HG03342 (cell line): ENCODE results near the gene TTC23L.

Experiments
- ATAC-seq: cut with Tn5 transposase; IDR thresholded peaks from one replicate; pipeline ENCODE4 v1.9.1; 2021; ENCODE audit warnings: mild to moderate bottlenecking, moderate library complexity; ENCODE audit not compliant: unreplicated experiment

Gene TTC23L

DNA sequence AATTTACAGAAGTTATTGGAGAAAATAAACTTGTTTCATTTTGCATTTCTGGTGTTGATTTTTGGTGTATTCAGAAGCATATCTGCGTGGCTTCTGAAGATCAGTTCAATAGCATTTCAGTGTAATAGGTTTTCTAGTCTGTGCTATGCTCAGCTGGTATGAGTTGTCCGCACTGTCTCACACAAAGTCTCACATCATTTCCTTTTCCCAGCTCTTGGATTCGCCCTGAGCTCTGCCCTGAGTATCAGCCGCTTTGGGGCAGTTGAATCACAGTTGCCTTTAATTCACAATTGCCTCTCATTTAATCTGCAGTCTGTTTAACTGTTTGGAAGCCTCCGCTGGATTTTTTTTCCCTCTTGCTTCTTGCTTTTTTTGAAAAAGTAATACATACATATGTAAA is 6.4 kb upstream of the TTC23L start:
- no peak for ATAC-seq

DNA sequence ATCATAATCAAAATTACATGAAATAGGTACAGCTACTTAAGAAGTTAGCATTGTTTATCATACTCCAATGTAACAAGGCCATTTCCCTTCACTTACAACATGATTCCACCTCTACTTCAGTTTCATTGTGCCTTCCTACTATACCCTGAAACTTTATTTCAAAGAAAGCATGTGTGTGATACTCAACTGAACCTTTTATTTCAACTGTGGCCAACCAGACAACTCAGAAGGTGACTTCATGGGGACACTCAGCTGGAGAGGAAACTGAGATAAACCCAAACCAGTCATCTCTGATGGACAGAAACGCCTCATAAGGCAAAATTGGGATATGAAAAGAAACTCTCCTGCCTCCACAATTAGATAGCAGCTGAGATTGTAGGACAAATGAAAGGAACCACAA is 5.9 kb upstream of the TTC23L start:
- no peak for ATAC-seq

GRCh38 chr5:34833976-34834793 is 4.8 kb upstream of the TTC23L start:
- no peak for ATAC-seq

DNA sequence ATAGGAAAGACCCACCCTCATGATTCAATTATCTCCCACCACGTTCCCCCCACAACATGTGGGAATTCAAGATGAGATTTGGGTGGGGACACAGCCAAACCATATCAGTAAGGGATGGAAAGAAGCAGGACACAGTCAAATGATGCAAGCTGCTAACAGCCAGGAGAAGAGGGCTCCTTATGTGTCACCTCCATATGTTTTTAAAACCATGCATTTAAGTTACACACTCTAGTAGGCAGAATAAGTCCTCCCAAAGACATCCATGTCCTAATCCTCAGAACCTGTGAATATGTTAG is 4.2 kb upstream of the TTC23L start:
- ATAC-seq: no peak

DNA sequence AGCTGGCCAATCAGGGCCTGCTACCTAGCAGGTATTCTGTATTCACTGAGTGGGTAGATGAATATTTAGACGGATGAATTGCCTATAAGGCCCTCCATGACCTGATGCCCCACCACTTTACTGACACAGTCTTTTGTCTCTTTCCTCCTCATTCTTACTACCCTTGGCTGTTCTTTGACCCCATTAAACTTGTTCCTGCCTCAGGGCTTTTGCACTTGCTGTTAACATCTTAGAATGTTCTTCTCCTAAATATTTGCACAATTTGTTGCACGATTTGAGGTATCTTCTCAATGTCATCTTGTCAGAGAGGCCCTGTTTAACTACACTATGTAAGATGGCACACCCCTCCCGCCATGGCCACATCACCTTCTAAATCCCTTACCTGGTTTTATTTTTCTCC is 3.3 kb upstream of the TTC23L start:
- no peak for ATAC-seq

- no peak for ATAC-seq
Measured at GRCh38 chr5:34841816-34842215, 2.9 kb downstream of the TTC23L start.

GRCh38 chr5:34842554-34842953 is 3.6 kb downstream of the TTC23L start:
- no peak for ATAC-seq

GRCh38 chr5:34843497-34843896 is 4.5 kb downstream of the TTC23L start:
- no peak for ATAC-seq

DNA sequence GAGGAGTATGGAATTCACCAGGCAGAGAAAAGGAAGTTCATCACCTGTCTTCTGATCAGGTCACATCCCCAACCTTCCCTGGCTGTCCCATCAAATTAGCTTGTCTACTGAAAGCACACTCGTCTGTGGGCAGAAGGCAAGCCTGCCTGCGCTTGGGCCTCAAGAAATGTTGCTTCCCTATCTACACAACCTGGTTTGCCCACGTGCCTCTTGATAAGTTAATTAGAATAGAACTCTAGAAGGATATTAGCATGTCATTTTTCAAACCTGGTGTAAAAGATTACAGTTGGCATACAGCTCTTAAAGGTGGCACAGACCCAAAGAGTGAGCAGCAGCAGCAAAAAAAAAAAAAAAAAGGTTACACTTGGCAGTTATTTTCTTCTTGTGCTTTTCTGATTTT is 5.1 kb downstream of the TTC23L start:
- ATAC-seq: no peak

GRCh38 chr5:34844999-34845398 is 6.0 kb downstream of the TTC23L start:
- ATAC-seq: no peak

- no peak for ATAC-seq
Measured at GRCh38 chr5:34847056-34847455, 8.1 kb downstream of the TTC23L start.

DNA sequence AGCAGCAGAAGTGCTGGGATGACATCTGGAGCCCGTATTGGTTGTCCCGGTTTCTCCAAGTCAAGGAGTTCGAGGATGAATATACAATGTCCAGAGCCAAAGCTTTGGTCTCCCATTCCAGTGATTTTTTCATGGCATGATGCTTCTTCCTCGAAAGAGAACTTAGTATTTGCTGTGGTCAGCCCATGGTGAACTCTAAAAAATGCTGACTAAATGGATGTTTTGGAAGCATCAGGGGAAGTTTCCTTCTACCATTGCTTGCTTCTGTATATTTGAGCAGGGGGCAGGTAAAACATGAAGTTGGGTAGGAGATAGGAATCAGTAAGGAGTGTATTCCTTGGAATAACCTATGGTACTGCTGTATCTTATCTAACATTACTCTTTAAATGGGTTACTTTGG is 8.6 kb downstream of the TTC23L start:
- ATAC-seq: no peak

- ATAC-seq: no peak
Measured at GRCh38 chr5:34848230-34848629, 9.3 kb downstream of the TTC23L start.

DNA sequence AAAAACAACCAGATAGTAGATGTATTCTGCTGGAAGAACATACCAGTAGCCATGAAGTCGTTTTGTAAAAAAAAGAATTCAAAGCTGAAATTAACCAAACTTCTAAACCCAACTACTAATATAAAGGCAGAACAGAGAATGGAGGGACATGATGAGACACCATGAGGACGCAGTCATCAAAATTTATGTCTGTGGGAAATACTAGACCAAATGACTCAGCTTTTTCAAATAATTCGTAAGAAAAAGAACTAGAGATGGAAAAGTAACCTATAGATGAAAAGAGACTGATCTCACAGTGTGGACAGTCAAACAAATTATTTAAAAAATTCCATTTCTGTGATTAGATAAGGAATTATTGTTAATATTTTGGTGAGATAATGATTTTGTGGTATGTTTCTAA is 10.3 kb downstream of the TTC23L start:
- ATAC-seq: no peak

DNA sequence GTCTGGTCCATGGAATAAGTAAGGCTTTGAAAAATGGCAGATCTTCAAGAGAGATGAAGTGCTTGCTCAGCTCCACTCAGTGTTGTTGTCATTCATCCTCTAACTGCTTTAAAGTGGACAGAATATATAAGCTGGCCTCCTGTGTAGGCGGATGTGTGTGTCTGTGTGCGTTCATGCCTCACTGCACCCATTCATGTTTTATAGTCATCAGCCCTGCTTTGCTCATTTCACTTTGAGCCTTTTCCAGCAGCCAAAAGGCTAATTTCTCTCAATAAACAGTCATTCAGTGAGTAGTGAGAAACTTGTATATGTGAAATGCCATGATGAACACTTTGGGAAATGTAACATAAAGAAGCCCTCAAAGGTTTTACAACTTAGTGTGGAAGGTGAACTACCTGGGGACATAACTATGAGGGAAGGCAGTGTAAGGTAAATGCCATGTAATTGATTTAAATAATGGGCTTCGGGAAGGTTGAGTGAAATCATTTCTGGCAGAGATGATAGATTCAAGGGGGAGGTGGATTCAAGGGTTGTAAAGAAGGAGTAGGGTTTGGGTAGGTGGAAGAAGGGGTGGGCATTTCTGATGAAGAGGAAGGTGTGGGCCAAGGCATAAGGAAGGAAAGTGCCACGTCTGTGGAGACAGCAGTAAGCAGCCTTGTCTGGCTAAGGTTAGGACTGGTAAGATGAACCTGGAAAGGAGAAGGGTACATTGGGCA is 15.7 kb downstream of the TTC23L start:
- peak; percentile 81 for ATAC-seq

- no peak for ATAC-seq
Measured at GRCh38 chr5:34857161-34857560, 18.2 kb downstream of the TTC23L start.

GRCh38 chr5:34857894-34858293 is 18.9 kb downstream of the TTC23L start:
- no peak for ATAC-seq

GRCh38 chr5:34858790-34859189 is 19.8 kb downstream of the TTC23L start:
- ATAC-seq: no peak

DNA sequence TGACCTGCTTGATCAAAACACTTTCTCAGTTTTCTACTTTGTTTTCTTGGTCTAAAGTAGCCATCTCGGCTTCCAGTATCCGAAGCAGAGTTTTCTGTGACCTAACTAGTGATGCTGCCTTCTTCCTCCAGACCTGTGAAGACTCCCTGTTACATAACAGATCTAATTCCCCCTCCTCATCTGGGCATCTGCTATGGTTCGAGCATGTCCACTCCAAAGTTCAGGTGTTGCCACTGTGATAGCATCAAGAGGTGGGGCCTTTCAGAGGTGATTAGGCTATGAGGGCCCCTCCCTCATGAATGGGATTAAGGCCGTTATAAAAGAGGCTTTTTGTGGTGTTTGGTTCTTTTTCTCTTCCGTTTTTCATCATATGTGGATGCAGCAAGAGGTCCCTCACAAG is 20.3 kb downstream of the TTC23L start:
- ATAC-seq: no peak

GRCh38 chr5:34863946-34864345 is 25.0 kb downstream of the TTC23L start:
- ATAC-seq: no peak

- ATAC-seq: no peak
Measured at GRCh38 chr5:34865091-34865490, 26.1 kb downstream of the TTC23L start.

DNA sequence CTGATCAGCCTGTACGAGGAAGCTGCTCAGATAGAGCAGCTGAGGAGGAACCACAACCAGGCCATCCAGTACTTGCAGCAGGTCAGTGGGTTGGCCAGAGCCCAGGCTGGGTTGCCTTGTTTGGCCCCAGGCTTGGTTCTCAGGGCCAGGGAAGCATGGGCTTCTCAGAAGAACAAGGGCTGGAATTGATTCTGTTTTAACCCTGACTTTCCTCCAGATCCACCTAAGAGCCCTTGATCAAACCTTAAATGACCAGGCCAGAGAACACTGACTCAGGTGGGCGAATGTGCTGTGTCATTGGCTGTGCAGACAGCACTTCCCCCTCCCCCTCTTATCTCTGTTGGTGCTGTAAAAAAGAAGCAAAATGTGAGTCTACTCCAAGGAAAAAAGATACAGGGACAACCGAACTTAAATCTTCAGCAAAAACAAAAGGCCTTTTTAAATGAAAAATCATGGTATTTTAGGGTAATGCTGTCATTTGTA is 28.1 kb downstream of the TTC23L start:
- ATAC-seq: no peak

GRCh38 chr5:34867660-34868059 is 28.7 kb downstream of the TTC23L start:
- ATAC-seq: no peak
